ENCODE measurements around the gene P2RY2.
A peak's percentile ranks its signal among the peaks of the same experiment; 100 is the strongest.

The P2RY2 gene

DNA sequence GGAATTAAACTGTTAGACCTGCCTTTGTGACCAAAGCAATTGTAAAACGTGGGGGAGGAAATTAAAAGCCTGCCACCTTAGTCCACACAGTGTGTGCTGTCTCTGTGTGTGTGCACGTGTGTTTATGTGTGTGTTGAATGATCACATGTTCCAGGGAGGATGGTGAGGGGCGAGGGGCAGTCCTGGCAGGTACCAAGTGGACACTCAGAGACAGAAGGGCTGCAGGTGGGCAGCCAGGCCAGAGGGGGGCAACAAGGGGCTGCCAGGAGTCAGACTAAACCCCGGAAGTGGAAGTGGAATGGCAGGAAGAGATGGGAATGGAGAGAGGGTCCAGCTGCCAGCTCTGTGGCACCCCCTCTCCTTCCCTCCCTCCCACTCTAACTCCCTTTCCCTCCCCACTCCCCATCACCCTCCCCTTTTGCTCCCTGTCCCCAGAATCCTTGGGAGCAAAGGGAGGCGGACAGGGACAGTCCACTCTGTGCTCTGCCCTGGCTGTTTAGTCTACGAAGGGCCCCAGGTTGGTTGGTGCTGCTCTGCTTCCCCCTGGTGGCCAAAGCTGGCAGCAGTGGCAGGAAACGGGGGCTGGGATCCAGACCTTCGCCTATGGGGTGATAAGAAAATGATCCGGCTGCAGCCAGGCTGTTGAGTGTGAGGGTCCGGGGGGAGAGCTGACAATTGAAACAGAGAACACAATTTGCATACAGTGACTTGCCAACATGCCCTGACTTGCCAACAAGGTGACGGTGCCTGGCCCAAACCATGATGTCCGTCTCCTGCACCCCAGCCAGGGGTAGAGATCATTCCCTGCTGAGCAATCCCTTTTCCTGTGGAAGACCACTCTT is 24.4 kb downstream of the P2RY2 start:
- DNase-seq (ENCODE audit: low read depth in 2 of 2), result peak; percentile 37 to 51

DNA sequence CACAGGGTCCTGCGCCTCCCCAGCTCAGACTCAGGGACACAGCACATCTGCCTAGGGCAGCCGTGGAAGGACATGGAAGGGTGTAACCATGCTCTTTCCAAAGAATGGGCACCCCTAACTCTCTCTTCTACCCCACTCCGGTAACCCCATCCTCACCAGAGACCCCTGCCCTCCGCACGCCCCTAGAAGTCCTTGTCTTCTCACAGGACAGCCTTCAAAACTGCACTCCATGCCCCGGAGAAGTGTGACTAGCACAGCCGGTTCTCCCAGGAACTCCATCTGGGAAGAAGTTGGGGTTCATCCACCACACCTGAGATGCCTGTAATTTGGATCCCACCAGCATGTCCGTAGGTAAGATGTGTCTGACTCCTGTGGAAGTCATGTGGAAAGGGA is 25.0 kb downstream of the P2RY2 start:
- no peak for DNase-seq (ENCODE audit: low read depth in 2 of 2)

DNA sequence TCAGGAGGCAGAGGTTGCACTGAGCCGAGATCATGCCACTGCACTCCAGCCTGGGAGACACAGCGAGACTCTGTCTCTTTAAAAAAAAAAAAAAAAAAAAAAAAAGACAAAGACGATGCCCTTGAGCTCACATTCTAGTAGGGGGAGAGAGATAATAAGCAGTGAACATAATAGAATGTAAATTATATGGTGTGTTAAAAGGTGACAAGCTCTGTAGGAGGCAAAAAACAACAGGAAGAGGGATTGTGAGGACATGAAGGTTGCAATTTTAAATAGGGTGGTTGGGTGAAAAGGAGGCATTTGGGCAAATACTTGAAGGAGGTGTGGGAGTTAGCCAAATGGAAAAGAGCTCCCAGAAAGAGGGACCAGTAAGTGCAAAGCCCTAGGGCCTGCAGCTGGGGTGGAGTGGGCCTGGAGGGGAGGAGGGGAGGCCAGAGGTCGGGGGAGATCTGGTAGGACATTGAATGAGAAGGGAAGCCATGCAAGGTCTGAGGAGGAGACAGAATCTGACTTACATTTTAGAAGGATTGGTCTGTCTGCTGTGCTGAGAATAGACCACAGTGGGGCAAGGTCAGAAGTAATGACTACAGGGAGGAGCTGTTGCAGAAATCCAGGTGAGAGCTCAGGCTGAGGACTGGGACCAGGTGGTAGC is 26.6 kb downstream of the P2RY2 start:
- DNase-seq (ENCODE audit: low read depth in 2 of 2), result no peak

DNA sequence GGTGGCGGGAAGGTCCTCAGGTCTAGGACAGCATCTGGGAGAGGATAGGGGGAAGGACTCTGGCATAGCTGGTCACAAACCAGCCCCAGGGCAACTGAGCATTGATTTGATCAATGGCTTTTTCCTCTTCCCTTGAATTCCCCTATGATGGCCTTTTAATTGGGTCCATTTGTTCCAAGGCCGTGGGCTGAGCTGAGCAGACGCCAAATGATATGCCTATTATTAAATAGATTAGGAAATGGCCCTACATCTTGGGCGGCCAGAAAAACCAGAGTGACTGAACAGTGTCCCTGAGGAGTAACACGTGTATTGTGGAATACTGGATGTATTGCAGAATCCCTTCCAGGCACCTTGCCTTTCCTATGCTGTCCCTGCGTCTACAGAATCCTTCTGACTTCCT is 27.4 kb downstream of the P2RY2 start:
- no peak for DNase-seq (ENCODE audit: low read depth in 2 of 2)

GRCh38 chr11:73246303-73246702 is 28.2 kb downstream of the P2RY2 start:
- no peak for DNase-seq (ENCODE audit: low read depth in 2 of 2)

- DNase-seq (ENCODE audit: low read depth in 2 of 2), result no peak
Observed at GRCh38 chr11:73248526-73249185, 30.6 kb downstream of the P2RY2 start.

GRCh38 chr11:73249304-73249703 is 31.2 kb downstream of the P2RY2 start:
- DNase-seq (ENCODE audit: low read depth in 2 of 2), result no peak

DNA sequence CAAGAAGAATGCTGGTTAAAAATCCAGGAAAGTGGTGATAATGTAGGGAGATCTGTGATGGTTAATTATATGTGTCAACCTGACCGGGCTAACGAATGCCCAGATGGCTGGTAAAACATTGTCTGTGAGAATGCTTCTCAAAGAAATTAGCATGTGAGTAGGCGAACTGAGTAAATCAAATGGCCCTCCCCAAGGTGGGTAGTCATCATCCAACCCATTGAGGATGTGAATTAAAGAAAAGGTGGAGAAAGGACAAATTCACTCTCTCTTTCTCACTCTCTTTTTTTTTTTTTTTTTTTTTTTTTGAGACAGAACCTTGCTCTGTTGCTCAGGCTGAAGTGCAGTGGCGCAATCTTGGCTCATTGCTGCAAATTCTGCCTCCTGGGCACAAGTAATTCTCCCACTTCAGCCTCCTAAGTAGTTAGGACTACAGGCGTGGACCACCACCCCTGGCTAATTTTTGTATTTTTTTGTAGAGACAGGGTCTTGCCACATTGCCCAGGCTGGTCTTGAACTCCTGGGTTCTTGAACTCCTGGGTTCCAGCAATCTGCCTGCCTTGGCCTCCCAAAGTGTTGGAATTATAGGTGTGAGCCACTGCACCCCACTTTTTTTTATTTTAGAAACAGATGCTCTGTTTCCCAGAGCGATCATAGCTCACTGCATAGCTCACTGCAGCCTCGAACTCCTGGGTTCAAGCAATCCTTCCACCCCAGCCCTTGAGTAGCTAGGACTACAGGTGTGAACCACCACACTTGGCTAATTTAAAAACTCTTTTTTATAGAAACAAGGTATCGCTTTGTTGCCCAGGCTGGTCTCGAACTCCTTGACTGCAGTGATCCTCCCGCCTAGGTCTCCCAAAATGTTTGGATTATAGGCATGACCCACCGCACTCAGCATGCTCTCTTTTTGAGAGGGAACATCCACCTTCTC is 32.0 kb downstream of the P2RY2 start:
- DNase-seq (ENCODE audit: low read depth in 2 of 2), result no peak

DNA sequence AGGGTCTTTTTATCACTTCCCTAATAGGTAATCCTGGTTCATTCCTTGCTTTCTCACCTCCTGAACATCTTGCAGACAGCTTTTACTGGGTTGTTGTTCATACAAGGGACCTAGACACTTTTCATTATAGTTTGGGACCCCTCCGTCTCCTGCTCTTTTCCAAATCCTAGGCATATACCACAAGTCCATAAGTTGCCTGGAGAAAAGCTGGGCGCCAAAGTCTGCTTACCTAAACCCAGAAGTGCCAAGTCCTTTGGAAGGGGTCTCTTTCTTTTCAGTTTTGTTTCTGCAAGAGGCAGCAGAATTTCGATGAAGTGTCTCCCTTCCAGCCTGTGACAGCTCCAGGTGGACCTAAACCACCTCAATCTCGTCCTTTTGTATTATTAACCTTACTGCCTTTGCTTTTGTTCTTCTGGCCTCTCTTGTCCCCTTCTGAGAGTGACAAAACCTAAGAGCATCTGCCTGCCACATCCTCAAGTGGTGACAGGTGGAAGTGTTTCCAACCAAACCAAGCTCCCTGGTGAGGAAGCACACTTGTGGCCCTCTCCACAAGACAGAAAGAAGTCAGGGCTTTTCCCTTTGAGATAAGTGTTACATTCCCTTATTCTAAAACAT is 34.6 kb downstream of the P2RY2 start:
- no peak for DNase-seq (ENCODE audit: low read depth in 2 of 2)

DNA sequence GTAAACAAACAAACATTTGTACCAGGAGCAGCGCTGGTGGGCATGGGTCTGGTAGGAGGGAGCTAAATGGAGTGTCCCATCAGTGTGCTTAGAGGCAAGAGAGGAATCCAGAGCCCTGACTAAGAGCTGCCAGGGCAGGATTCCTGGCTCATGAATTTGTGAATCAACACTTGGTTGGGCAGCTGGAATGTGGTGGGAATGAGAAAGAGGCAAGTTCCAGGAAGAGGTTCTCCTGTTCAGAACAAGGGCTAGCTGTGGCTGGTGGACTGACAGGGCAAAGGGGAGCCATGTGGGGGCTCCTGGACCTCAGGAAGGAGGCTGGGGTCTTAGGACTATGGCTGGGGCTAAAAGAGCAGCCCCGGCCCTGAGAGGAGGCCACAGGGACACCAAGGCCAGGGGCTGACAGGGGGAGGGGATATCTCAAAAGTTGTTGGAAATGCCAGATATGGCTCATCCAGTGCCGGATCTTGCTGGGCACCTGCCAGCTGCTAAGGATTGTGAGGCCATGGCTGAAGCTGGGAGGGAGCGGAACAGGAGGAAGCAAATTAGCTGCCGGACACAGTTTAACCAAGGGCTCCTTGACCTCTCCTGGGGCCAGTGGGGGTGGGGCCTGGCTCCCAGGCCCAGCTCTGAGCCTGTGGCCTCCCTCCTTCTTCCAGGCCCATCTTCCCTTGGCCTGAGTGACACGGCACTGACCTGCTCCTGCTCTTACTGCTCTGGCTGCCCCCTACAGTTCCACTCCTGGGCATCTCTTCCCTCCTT is 39.4 kb downstream of the P2RY2 start:
- no peak for DNase-seq (ENCODE audit: low read depth in 2 of 2)

DNA sequence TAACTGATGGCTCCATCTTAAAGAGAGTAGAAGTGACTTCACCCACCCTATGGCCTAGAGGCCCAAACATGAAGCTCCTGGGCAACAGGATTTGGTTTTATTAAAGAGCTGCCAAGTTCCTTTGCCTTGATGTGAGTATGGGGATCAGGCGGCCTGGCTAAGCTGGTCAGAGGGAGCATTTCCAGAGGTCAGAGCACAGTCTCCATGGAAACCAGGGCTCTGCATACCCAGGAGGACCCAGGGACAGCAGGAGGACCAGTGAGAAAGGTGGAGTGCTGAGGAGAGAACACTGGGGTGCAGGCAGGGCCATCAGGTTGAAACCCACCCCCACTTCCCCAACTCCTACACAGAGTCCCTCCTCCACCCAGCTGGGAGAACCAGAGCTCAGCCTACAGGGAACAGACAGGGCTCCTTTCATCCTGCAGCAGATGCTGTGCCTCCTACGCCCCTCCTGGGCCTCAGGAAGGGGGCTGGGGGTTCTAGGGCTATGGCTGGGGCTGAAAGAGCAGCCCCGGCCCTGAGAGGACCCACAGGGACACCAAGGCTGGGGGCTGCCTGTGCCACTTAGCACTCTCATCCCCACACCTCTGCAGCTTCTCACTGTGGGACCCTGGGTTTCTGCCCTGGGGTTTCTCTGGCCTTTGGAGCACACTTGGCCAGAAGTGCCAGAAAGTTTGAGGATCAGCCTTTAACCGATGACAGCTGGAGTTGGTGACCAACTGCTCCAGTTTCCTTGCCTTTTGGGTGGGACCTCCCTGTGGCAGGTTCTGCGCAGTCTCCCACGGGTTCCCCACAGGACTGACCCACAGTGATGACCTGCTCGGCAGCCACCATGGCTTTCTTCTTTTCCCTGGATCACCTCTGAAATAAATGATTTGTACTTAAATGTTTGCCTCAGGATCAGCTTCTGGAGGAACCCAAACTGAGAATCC is 40.3 kb downstream of the P2RY2 start:
- DNase-seq (ENCODE audit: low read depth in 2 of 2), result no peak

GRCh38 chr11:73259406-73260126 is 41.5 kb downstream of the P2RY2 start:
- no peak for DNase-seq (ENCODE audit: low read depth in 2 of 2)

- no peak for DNase-seq (ENCODE audit: low read depth in 2 of 2)
Observed at GRCh38 chr11:73260127-73260457, 42.0 kb downstream of the P2RY2 start.

DNA sequence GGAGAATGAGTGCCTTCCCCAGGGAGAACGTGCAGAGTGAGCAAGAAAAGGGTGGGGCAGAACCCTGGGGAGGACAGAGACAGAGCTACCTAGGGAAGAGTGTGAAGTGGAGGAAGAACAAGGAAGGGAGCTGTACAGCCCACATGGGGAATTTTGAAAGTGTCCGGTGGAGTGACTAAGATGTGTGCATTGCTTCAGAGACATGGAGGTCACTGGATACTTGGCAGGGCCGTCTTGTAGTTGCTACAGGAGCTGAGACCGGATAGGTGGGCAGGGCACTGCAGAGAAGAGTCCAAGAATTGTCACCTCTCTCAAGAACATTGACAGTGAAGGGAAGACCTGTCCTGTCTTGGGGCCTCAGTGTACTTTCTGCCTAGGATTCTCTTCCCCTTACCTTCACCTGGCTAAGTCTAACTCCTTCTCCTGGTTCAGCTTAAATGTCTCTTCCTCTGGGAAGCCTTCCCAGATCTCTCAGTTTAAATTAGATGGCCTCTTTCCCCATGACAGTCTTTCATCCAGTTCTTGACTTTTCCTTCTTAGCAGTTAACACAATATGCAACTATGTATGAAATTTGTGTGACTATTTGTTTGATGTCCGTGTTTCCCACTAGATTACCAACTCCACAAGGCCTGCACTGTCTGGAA is 44.9 kb downstream of the P2RY2 start:
- no peak for DNase-seq (ENCODE audit: low read depth in 2 of 2)

GRCh38 chr11:73263640-73264039 is 45.6 kb downstream of the P2RY2 start:
- no peak for DNase-seq (ENCODE audit: low read depth in 2 of 2)

DNA sequence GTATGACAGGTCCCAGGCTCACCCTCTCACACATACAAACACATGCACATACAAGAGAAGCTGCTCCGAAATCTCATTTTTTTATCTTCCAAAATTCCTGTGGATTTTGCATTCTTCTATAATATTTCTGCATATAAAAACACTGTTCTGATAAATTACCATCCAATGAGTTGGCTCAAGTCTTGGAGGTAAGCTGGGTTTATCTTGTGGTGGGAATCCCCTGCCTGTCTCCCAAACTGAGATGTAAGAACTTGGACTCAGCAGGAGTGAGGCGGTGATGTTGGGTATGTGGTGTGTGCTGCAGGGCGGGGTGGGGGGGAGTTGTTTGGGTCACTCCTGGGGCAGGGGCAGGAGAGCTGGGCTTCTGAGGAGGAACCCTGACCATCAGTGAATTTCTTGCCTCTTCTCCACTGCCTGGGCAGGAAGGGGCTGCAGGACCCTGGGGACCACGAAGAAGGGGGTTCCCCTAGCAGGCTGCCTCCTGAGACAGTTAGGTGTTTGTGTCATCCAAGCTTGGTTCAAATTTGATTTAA is 47.3 kb downstream of the P2RY2 start:
- DNase-seq (ENCODE audit: low read depth in 2 of 2), result no peak

DNA sequence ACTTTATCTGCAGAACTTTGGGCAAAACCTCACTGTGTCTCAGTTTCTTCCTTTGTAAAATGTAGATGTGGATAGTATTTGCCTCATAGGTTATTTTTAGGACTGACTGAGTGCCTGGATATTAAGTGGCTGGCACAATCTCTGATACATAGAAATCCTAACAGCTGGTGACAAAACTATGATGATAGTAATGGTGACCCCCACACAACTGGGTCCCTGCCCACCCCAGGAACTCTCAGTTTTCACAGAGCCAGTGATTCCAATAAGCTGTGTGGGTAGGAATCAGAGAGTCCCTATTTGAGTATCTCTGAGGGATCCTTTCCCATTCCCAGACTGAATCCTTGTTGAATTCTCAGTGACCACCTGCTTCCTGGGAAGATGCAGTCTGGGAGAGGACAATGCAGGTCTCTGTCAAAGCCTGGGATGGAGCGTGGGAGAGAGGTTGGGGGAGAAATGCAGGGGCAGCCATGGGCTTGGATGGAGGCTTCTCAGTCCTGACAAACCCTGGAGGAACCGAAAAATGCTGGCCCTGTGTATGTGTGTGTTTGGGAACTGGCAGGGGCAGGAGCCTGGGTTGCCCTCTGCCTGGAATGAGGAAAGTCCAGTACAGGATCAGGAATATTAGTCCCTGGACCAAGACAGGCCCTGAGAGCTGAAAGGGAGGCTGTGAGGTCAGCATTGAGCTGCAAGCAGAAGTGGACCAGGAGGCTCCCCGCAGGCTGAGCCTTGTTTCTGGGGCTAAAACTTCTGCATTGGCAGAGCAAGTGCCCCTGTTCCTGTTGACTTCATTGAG is 48.0 kb downstream of the P2RY2 start:
- no peak for DNase-seq (ENCODE audit: low read depth in 2 of 2)
